ENCODE results near the gene THADA.

GRCh38 chr2:43218702-43219382 is 377.0 kb downstream of the THADA start:
- TF ChIP-seq YY1 (IDR thresholded peaks at IDR 0.05; ENCODE audit: insufficient read depth, insufficient read length) = no peak
- no peak for TF ChIP-seq SUZ12 (IDR thresholded peaks at IDR 0.05; ENCODE audit: extremely low read depth, insufficient read depth, insufficient read length)

Measured in NT2/D1 (cell line).